ENCODE results near the gene TRMO. TPM values are rescaled to one million over a fixed set of nuclear protein-coding genes. Genes with fewer than 3 reads are reported as not detected.

The TRMO gene
- total RNA-seq, 1 donor, result 23.9 TPM

- Histone ChIP-seq H3K4me1 (ENCODE audit: insufficient read depth, low read length) (no peaks in the 10 kb centered on the region), H4K20me1 (ENCODE audit: insufficient read depth, low read length) (no peaks in the 10 kb centered on the region), H3K27me3 (ENCODE audit: insufficient read depth, low read length) (peaks cover 66% of the 10 kb centered on the region), H3K27ac (ENCODE audit: low read depth, low read length) (no peak overlapping the region), H3K36me3 (ENCODE audit: insufficient read depth, low read length) (no peaks in the 10 kb centered on the region), H2AFZ (ENCODE audit: low read length) (no peak overlapping the region), H3K79me2 (ENCODE audit: insufficient read depth, low read length) (no peaks in the 10 kb centered on the region), H3K4me2 (ENCODE audit: insufficient read depth, low read length) (no peak overlapping the region), H3K4me3 (ENCODE audit: insufficient read depth, low read length) (no peak overlapping the region), H3K9me3 (ENCODE audit: low read depth, low read length) (peaks cover 11% of the 10 kb centered on the region)
- TF ChIP-seq CTCF (IDR thresholded peaks at IDR 0.05; ENCODE audit: extremely low read depth, low read depth, low read length), result no peak
- DNase-seq (ENCODE audit: insufficient read length, low spot score, missing footprints), result no peak
Observed at GRCh38 chr9:97863314-97863713, 59.0 kb downstream of the TRMO start.

GRCh38 chr9:97861148-97861475 lies 61.2 kb downstream of the TRMO start:
- Histone ChIP-seq H3K27me3 (ENCODE audit: insufficient read depth, low read length) (peaks cover 85% of the 10 kb centered on the region), H2AFZ (ENCODE audit: low read length) (no peak overlapping the region)

GRCh38 chr9:97860451-97861147 lies 61.7 kb downstream of the TRMO start:
- H3K9me3 ChIP-seq (ENCODE audit: low read depth, low read length), result peaks cover 2% of the 10 kb centered on the region
- no peaks in the 10 kb centered on the region for H4K20me1 ChIP-seq (ENCODE audit: insufficient read depth, low read length)
- no peak overlapping the region for H3K4me2 ChIP-seq (ENCODE audit: insufficient read depth, low read length)
- no peak for DNase-seq (ENCODE audit: insufficient read length, low spot score, missing footprints)
- no peak overlapping the region for H2AFZ ChIP-seq (ENCODE audit: low read length)
- H3K36me3 ChIP-seq (ENCODE audit: insufficient read depth, low read length), result no peaks in the 10 kb centered on the region
- TF ChIP-seq CTCF (IDR thresholded peaks at IDR 0.05; ENCODE audit: extremely low read depth, low read depth, low read length), result no peak
- H3K4me1 ChIP-seq (ENCODE audit: insufficient read depth, low read length), result no peaks in the 10 kb centered on the region
- H3K27ac ChIP-seq (ENCODE audit: low read depth, low read length), result no peak overlapping the region
- H3K79me2 ChIP-seq (ENCODE audit: insufficient read depth, low read length), result no peaks in the 10 kb centered on the region
- no peak overlapping the region for H3K4me3 ChIP-seq (ENCODE audit: insufficient read depth, low read length)
- H3K27me3 ChIP-seq (ENCODE audit: insufficient read depth, low read length), result peaks cover 85% of the 10 kb centered on the region

More at GRCh38 chr9:97861148-97861475, 61.2 kb downstream of the TRMO start:
- Histone ChIP-seq H3K4me3 (ENCODE audit: insufficient read depth, low read length) (no peak overlapping the region), H3K79me2 (ENCODE audit: insufficient read depth, low read length) (no peaks in the 10 kb centered on the region), H3K4me2 (ENCODE audit: insufficient read depth, low read length) (no peak overlapping the region), H3K4me1 (ENCODE audit: insufficient read depth, low read length) (no peaks in the 10 kb centered on the region), H3K36me3 (ENCODE audit: insufficient read depth, low read length) (no peaks in the 10 kb centered on the region), H3K9me3 (ENCODE audit: low read depth, low read length) (peaks cover 6% of the 10 kb centered on the region), H3K27ac (ENCODE audit: low read depth, low read length) (no peak overlapping the region), H4K20me1 (ENCODE audit: insufficient read depth, low read length) (no peaks in the 10 kb centered on the region)
- DNase-seq (ENCODE audit: insufficient read length, low spot score, missing footprints), result no peak
- TF ChIP-seq CTCF (IDR thresholded peaks at IDR 0.05; ENCODE audit: extremely low read depth, low read depth, low read length), result no peak

GRCh38 chr9:97859346-97859745 lies 63.0 kb downstream of the TRMO start:
- Histone ChIP-seq H3K9me3 (ENCODE audit: low read depth, low read length) (no peaks in the 10 kb centered on the region), H4K20me1 (ENCODE audit: insufficient read depth, low read length) (no peaks in the 10 kb centered on the region), H3K4me2 (ENCODE audit: insufficient read depth, low read length) (no peak overlapping the region), H3K4me3 (ENCODE audit: insufficient read depth, low read length) (no peak overlapping the region), H3K4me1 (ENCODE audit: insufficient read depth, low read length) (no peaks in the 10 kb centered on the region), H2AFZ (ENCODE audit: low read length) (no peak overlapping the region), H3K27ac (ENCODE audit: low read depth, low read length) (no peak overlapping the region), H3K36me3 (ENCODE audit: insufficient read depth, low read length) (no peaks in the 10 kb centered on the region), H3K27me3 (ENCODE audit: insufficient read depth, low read length) (peaks cover 92% of the 10 kb centered on the region), H3K79me2 (ENCODE audit: insufficient read depth, low read length) (no peaks in the 10 kb centered on the region)
- no peak for DNase-seq (ENCODE audit: insufficient read length, low spot score, missing footprints)
- no peak for TF ChIP-seq CTCF (IDR thresholded peaks at IDR 0.05; ENCODE audit: extremely low read depth, low read depth, low read length)

All from osteoblast (primary cell).